OCI-LY3 (cell line): ENCODE data around the gene ASIC4.

Experiments used
- EZH2phosphoT487 ChIP-seq: fragments of 200-600 bp; shearing (Covaris generic); IDR thresholded peaks from 2 replicates; pipeline ENCODE4 v1.6.1; 2018; ENCODE audit warnings: antibody characterized with exemption, mixed run types, low read depth
- TF ChIP-seq, protein P1 (sequence below): fragments of 200-600, 300-600 bp; sonication (generic); IDR thresholded peaks from 2 replicates; pipeline ENCODE4 v1.5.1; 2014; ENCODE audit warnings: antibody characterized with exemption, low read length, low read depth

DNA sequence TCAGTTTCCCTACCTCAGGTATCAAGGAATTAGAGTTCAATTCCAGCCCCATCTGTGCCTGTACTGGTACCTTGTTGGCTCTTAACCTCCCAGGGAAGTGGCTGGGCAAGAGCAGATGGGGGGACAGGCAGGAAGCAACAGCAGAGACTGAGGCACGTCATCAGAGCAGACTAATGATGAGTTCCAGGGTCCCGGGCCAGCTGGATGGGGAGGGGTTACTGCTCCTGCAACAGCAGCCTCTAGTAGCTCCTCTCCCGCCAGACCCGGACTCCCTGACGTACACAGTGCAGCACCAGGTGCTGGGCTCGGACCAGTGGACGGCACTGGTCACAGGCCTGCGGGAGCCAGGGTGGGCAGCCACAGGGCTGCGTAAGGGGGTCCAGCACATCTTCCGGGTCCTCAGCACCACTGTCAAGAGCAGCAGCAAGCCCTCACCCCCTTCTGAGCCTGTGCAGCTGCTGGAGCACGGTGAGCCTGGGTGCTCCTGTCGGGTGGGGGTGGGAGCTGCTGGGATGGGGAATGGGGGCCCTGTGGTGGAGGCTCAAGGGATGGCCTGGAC is 41.6 kb upstream of the ASIC4 start:
- TF ChIP-seq, protein P1, sequence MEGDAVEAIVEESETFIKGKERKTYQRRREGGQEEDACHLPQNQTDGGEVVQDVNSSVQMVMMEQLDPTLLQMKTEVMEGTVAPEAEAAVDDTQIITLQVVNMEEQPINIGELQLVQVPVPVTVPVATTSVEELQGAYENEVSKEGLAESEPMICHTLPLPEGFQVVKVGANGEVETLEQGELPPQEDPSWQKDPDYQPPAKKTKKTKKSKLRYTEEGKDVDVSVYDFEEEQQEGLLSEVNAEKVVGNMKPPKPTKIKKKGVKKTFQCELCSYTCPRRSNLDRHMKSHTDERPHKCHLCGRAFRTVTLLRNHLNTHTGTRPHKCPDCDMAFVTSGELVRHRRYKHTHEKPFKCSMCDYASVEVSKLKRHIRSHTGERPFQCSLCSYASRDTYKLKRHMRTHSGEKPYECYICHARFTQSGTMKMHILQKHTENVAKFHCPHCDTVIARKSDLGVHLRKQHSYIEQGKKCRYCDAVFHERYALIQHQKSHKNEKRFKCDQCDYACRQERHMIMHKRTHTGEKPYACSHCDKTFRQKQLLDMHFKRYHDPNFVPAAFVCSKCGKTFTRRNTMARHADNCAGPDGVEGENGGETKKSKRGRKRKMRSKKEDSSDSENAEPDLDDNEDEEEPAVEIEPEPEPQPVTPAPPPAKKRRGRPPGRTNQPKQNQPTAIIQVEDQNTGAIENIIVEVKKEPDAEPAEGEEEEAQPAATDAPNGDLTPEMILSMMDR = no peak
- no peak for TF ChIP-seq EZH2phosphoT487
